K562 (cell line): Measurements from ENCODE around the gene OLFML1. TPM values are rescaled to one million over a fixed set of nuclear protein-coding genes. Genes with fewer than 3 reads are reported as not detected.
A peak's percentile ranks its signal among the peaks of the same experiment; 100 is the strongest.

Experiments
- BACH1 ChIP-seq: fragments of 200-800 bp; sonication (Bioruptor generic); IDR thresholded peaks from 2 replicates; pipeline ENCODE4 v1.6.1; 2016; ENCODE audit warnings: missing genetic modification characterization, missing compliant biosample characterization
- NONO ChIP-seq, 2 experiments: fragments of 200-400 bp in 1 of 2; fragments of 450-650 bp in 1 of 2; formaldehyde crosslinking in 1 of 2; IDR thresholded peaks; 2 replicates each; pipeline ENCODE4 v1.6.1; 2017; ENCODE audit warnings: low read depth in 2 of 2, mild to moderate bottlenecking in 2 of 2, moderate library complexity in 2 of 2, low read length in 1 of 2
- POLR3A ChIP-seq: IDR thresholded peaks from 2 replicates; pipeline ENCODE4 v1.6.1; 2011; ENCODE audit warnings: borderline replicate concordance, mild to moderate bottlenecking, moderate library complexity; ENCODE audit not compliant: insufficient read length, insufficient read depth; ENCODE audit errors: extremely low read depth
- RAD21 ChIP-seq, 2 experiments: fragments of 250-450 bp in 1 of 2; fragments of 450-650 bp in 1 of 2; sonication (Bioruptor Pico) in 1 of 2; formaldehyde crosslinking in 1 of 2; IDR thresholded peaks in 1 of 2; conservative IDR thresholded peaks in 1 of 2; 2 replicates each; pipeline versions ENCODE4 v1.4.0 to v1.8.0; 2020 to 2022; ENCODE audit warnings: mild to moderate bottlenecking in 2 of 2, moderate library complexity in 1 of 2
- ZNF316 ChIP-seq: fragments of 450-650 bp; IDR thresholded peaks from 2 replicates; pipeline ENCODE4 v1.6.1; 2016
- polyA plus RNA-seq, 8 experiments: library from polyadenylated mRNA; depleted of rRNA in 4 of 8; stranded (reverse) in 5 of 8; unstranded in 3 of 8; fragments of >200 nt; fragmentation: Nextera tagmentation in 2 of 8; fragmentation: Illumina TruSeq in 1 of 8; extraction: Ambion mirVana in 2 of 8; extraction: Trizol in 1 of 8; gene quantifications; 2 replicates each; pipeline versions ENCODE4 v1.2.1 to v1.2.3, GENCODE V29; 2011 to 2014; ENCODE audit warnings: inconsistent platforms in 1 of 8, missing spikeins in 1 of 8
- total RNA-seq, 7 experiments: library from RNA; depleted of rRNA in 6 of 7; stranded (reverse); fragments of >200 nt in 6 of 7; fragmentation: Illumina TruSeq in 2 of 7; extraction: Trizol in 2 of 7; gene quantifications; 2 replicates each; pipeline versions ENCODE4 v1.2.1 to v1.2.3, GENCODE V29; 2011 to 2021; ENCODE audit warnings: low replicate concordance in 1 of 7
- TF ChIP-seq, protein P1 (sequence below): fragments of 200-600 bp; sonication (generic); IDR thresholded peaks from one replicate; pipeline ENCODE4 v1.6.1; 2012; ENCODE audit warnings: mild to moderate bottlenecking, low read depth, low read length, inconsistent platforms
- TF ChIP-seq, protein P2 (sequence below): fragments of 200-400 bp; formaldehyde crosslinking; IDR thresholded peaks from 2 replicates; pipeline ENCODE4 v1.6.1; 2017; ENCODE audit warnings: mild to moderate bottlenecking, low read depth, low read length, moderate library complexity

OLFML1 gene
- total and polyA plus RNA-seq, 9 of the 15 experiments (the other 6 are each of a cell fraction or from before 2014, with no cell fraction given) = not detected

DNA sequence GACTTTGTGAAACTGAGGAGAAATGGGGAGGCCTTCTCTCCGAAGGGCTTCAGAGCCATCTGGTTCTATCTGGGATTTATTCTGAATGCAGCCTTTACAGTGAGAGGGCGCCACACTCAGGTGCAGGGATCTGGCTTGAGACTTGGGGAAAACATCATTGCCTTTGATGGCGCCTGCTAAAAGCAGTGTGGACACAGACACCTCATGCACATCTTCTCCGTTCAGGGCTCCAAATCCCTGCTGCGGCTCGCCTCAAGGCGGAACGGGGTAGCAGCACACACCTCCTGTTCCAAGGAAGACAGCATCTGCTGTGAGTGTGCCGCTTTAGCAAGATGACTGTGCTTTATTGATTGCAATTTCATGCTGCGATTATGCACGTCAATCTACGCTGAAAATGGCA lies 37.1 kb upstream of the OLFML1 start (continued):
- TF ChIP-seq, protein P1, sequence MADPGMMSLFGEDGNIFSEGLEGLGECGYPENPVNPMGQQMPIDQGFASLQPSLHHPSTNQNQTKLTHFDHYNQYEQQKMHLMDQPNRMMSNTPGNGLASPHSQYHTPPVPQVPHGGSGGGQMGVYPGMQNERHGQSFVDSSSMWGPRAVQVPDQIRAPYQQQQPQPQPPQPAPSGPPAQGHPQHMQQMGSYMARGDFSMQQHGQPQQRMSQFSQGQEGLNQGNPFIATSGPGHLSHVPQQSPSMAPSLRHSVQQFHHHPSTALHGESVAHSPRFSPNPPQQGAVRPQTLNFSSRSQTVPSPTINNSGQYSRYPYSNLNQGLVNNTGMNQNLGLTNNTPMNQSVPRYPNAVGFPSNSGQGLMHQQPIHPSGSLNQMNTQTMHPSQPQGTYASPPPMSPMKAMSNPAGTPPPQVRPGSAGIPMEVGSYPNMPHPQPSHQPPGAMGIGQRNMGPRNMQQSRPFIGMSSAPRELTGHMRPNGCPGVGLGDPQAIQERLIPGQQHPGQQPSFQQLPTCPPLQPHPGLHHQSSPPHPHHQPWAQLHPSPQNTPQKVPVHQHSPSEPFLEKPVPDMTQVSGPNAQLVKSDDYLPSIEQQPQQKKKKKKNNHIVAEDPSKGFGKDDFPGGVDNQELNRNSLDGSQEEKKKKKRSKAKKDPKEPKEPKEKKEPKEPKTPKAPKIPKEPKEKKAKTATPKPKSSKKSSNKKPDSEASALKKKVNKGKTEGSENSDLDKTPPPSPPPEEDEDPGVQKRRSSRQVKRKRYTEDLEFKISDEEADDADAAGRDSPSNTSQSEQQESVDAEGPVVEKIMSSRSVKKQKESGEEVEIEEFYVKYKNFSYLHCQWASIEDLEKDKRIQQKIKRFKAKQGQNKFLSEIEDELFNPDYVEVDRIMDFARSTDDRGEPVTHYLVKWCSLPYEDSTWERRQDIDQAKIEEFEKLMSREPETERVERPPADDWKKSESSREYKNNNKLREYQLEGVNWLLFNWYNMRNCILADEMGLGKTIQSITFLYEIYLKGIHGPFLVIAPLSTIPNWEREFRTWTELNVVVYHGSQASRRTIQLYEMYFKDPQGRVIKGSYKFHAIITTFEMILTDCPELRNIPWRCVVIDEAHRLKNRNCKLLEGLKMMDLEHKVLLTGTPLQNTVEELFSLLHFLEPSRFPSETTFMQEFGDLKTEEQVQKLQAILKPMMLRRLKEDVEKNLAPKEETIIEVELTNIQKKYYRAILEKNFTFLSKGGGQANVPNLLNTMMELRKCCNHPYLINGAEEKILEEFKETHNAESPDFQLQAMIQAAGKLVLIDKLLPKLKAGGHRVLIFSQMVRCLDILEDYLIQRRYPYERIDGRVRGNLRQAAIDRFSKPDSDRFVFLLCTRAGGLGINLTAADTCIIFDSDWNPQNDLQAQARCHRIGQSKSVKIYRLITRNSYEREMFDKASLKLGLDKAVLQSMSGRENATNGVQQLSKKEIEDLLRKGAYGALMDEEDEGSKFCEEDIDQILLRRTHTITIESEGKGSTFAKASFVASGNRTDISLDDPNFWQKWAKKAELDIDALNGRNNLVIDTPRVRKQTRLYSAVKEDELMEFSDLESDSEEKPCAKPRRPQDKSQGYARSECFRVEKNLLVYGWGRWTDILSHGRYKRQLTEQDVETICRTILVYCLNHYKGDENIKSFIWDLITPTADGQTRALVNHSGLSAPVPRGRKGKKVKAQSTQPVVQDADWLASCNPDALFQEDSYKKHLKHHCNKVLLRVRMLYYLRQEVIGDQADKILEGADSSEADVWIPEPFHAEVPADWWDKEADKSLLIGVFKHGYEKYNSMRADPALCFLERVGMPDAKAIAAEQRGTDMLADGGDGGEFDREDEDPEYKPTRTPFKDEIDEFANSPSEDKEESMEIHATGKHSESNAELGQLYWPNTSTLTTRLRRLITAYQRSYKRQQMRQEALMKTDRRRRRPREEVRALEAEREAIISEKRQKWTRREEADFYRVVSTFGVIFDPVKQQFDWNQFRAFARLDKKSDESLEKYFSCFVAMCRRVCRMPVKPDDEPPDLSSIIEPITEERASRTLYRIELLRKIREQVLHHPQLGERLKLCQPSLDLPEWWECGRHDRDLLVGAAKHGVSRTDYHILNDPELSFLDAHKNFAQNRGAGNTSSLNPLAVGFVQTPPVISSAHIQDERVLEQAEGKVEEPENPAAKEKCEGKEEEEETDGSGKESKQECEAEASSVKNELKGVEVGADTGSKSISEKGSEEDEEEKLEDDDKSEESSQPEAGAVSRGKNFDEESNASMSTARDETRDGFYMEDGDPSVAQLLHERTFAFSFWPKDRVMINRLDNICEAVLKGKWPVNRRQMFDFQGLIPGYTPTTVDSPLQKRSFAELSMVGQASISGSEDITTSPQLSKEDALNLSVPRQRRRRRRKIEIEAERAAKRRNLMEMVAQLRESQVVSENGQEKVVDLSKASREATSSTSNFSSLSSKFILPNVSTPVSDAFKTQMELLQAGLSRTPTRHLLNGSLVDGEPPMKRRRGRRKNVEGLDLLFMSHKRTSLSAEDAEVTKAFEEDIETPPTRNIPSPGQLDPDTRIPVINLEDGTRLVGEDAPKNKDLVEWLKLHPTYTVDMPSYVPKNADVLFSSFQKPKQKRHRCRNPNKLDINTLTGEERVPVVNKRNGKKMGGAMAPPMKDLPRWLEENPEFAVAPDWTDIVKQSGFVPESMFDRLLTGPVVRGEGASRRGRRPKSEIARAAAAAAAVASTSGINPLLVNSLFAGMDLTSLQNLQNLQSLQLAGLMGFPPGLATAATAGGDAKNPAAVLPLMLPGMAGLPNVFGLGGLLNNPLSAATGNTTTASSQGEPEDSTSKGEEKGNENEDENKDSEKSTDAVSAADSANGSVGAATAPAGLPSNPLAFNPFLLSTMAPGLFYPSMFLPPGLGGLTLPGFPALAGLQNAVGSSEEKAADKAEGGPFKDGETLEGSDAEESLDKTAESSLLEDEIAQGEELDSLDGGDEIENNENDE = no peak
- no peak for TF ChIP-seq POLR3A
- TF ChIP-seq, protein P2, sequence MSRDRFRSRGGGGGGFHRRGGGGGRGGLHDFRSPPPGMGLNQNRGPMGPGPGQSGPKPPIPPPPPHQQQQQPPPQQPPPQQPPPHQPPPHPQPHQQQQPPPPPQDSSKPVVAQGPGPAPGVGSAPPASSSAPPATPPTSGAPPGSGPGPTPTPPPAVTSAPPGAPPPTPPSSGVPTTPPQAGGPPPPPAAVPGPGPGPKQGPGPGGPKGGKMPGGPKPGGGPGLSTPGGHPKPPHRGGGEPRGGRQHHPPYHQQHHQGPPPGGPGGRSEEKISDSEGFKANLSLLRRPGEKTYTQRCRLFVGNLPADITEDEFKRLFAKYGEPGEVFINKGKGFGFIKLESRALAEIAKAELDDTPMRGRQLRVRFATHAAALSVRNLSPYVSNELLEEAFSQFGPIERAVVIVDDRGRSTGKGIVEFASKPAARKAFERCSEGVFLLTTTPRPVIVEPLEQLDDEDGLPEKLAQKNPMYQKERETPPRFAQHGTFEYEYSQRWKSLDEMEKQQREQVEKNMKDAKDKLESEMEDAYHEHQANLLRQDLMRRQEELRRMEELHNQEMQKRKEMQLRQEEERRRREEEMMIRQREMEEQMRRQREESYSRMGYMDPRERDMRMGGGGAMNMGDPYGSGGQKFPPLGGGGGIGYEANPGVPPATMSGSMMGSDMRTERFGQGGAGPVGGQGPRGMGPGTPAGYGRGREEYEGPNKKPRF = no peak
- TF ChIP-seq NONO (IDR thresholded peaks at IDR 0.05; ENCODE audit: low read depth in 2 of 2, low read length in 1 of 2) = no peak
- TF ChIP-seq ZNF316 = no peak
- TF ChIP-seq RAD21 (CRISPR knock-in tag; conservative IDR thresholded peaks at IDR 0.05 in 1 of 2, IDR thresholded peaks at IDR 0.05 in 1 of 2) = peak in 1 of 2 experiments; percentile 19; a peak in 1 of 4 replicates
- no peak for TF ChIP-seq BACH1
